Sciatic nerve (tissue), 2 donors: ENCODE data around the gene CIZ1. TPM values are rescaled to one million over a fixed set of nuclear protein-coding genes. Genes with fewer than 3 reads are reported as not detected.

ENCODE experiments used
- ATAC-seq: fragments of 200-7000 bp; cut with Tn5 transposase; one replicate; pipeline ENCODE4 v1.9.1; 2020; ENCODE audit warnings: mild to moderate bottlenecking, moderate library complexity
- DNase-seq: peaks from one replicate; pipeline ENCODE4 v3.0.0-alpha.2; 2020; ENCODE audit warnings: low spot score
- intact Hi-C: fragments of 100-400 bp; cut with DNase I; formaldehyde crosslinking; loops from one replicate; pipeline ENCODE4 v1.14.2; 2022
- total RNA-seq: library from RNA; stranded (reverse); fragmentation: NEBNext Ultra II Directional; extraction: Animal tissue kit (Norgen Biotek cat#: 25700); gene quantifications from one replicate; pipeline ENCODE4 v1.2.1, GENCODE V29; 2021
- donor health status: DM: no; HTN: no; CAD: no.
- donor health status: DM: no; HTN: no; CAD: no.

The CIZ1 gene
- total RNA-seq, 1 donor from 2014 or later: 140 TPM

DNA sequence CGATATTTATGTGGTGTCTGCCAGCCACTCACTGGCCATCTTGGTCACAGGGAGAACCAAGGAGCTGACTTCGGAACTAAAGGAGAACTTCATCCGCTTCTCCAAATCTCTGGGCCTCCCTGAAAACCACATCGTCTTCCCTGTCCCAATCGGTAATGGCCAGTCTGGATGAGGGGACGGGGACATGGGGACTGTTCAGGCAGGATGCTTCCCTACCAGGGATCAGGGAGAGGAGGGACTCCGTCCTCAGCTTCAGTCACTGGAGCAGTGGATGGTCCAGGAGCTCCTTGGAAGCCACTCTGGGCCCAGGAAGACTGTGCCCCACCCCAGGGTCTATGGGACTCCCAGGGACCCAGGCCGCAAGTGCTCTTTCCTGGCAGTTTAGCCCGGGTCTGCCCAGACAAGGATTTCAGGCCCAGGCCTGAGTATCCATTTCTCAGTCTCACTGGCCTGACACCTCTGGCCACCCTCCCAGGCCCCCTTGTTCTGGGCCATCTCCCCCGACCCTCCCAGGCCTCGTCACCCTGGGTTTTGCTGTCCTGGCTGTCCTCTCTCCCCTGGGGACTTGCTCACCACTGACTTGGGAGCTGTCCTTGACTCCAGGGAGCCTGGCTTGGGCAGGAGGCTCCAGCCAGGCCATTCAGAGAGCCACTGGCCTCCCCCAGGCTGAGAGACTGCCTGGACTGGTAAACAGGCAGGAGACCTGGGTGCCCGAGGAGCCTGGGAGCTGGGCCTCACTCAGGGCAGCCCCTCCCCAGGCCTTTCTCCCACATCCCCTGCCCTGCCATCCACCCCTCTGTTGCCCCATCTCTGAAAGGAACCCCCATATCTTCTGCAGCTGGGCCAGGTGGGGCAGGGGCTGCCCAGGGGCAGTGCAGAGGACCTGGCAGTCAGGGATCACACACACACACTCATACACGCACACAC is 39.0 kb downstream of the CIZ1 start:
- DNase-seq: no peak
- intact Hi-C loops: no loop called here
- no peak for ATAC-seq

DNA sequence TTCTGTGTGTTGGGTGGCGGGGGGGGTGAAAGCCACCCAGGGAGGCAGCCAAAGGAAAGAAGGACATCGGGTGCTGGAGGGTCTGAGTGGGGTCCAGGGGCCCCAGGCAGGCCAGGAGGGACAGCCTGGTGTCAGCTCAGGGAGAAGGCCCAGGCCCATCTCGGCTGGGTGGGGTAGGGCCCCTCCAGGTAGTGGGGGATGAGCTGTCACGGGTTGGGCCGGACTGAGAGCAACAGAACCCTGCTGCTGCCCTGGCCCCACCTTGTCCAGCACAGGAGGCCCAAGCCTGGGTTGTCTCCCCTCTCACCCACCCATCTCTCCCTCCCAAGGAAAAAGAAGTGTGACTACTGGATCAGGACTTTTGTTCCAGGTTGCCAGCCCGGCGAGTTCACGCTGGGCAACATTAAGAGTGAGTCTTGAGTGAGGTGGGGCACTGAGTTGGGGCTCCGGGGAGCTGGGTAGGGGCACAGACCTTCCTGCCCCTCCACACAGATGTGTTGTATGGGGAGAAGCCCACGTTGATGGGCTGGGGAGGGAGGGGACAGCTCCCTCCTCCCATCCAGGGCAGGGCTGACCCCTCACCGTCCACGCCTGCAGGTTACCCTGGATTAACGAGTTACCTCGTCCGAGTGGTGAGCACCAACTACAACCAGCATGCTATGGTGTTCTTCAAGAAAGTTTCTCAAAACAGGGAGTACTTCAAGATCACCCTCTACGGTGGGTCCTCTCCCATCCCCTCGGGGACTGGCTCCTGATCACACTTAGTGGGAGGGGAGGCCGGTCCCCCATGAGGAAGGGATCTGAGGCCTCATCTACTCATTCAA is 39.9 kb downstream of the CIZ1 start:
- ATAC-seq (no peak), DNase-seq (no peak)
- intact Hi-C loops: no loop called here

DNA sequence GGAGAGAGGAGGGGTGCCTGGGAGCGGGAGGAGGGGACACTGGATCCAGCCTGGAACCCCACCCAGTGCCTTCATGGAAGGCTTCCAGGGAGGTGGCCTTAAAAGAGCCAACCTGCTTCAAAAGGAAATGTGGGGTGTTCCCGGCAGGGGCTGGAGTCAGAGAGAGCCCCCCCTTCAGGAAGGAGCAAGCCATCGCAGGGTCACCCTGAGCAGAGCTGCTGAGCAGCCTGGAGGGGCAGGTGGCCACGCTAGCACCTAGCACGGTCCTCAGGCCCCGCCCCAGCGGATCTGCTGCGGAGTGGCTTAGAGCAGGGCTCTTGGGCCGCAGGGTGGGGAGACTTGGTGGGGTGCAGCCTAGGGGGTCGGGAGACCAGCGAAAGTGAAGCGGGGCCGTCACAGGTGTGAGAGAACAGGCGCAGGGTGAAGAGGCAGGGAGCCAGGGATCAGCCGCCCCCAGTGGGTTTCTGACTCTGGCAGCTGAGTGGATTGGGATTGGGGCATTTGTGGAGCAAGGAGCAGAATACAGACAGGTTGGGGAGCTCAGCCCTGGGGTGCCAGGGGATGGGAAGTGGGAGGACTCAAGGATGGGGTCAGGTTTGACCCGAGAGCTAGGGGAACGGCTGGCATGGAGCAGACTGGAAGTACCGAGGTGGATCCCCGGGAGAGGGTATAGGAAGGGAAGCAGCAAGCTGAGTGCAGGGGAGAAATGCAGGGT is 40.6 kb downstream of the CIZ1 start:
- ATAC-seq: peak; percentile 15
- intact Hi-C loops: no loop called here
- no peak for DNase-seq

DNA sequence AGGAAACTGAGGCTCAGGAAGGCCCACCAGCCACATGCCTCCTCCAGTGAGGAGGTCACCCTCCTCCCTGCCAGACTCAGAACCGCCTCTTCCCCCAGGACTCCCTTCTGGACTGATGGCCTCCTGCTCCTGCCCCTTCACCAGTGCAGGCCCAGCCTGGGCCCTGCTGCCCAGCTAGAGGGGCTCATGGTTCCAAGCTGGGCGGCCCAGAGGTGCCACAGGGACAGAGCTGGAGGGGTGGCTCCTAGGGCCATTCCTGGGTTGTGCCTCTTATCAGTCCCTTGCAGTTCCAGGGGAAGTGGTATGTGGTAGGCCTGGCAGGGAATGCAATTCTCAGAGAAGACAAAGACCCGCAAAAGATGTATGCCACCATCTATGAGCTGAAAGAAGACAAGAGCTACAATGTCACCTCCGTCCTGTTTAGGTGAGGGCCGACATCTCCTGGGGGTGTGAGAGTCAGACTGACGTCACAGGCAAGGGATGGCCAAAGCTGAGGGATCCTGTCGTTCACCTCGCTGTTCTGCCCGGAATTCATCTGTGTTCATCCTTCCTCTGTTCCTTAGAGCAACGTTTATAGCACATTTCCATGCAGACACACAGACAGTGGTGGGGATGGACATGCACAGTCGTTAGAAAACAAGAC is 41.3 kb downstream of the CIZ1 start:
- no peak for DNase-seq
- intact Hi-C loops: no loop called here
- ATAC-seq: no peak

DNA sequence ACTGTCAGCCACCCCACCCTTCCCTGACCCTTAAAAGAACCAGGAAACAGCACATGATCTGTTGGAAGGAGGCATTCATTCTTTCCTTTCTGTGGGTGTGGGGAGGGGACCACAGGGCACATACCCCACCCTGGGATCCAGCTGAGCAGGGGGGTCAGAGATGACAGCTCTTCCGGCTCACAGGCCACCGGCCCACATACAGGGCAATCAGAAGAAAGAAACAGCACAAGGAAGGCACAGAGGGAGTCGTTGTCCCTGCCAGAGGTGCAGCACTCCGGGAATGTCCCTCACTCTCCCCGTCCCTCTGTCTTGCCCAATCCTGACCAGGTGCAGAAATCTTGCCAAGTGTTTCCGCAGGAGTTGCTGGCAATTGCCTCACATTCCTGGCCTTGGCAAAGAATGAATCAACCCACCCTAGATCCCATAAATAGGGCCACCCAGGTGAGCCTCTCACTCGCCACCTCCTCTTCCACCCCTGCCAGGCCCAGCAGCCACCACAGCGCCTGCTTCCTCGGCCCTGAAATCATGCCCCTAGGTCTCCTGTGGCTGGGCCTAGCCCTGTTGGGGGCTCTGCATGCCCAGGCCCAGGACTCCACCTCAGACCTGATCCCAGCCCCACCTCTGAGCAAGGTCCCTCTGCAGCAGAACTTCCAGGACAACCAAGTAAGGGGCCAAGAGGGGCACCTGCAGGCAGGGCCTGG is 42.2 kb downstream of the CIZ1 start, which contains the start of gene LCN2:
TSS of gene LCN2 (plus strand) at position 453 of the 701 bp plus-strand sequence. CDS start at position 526, 73 bp downstream.
- peak; percentile 29 for ATAC-seq
- intact Hi-C loops: no loop called here
- no peak for DNase-seq

DNA sequence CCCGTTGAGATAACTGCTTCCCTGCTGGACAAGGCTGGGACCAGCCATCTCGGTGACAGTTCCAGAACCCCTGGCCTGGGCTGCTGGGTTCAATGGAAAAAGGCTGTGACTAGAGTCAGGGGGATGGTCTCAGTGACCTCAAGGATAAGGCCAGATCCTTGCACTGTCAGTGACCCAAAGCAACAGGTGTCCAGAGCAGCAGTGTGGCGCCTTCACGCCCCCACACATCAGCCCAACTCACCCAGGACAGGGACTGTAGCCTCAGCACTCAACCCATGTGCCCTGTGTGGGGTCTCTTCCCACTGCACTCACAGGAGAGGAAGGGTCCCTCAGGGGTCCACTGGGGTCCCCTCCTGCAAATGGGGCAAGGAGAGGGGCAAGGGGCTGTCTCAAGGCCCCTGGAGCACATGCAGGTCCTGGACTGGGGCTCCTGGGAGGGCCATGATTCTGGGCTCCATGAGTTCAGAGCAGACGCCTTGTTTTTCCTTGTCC is 42.8 kb downstream of the CIZ1 start:
- DNase-seq: no peak
- intact Hi-C loops: no loop called here
- no peak for ATAC-seq

DNA sequence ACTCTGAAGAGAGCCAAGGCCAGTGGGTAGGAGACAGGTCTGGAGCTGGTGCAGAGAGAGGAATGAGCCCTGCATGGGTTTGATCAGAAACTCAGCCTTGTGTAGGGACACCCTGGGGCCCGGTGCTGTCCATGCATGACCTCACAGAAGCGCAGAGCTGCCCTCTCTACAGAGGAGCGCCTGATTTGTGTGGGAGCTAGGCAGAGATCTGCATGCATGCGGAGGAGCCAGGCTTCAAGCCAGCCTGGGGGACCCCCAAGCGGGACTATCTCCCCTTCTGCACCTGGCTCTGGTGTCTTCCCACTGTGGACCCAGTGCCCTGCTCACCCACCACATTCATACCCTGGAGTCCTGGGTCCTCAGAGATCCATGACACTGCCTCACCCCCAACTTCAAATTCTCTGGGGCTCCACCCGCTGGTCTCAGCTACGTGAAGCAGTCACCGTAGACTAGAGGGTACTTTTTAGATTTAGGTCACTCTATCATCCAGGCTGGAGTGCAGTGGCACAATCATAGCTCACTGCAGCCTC is 44.7 kb downstream of the CIZ1 start:
- ATAC-seq: no peak
- no peak for DNase-seq
- intact Hi-C loops: no loop called here

DNA sequence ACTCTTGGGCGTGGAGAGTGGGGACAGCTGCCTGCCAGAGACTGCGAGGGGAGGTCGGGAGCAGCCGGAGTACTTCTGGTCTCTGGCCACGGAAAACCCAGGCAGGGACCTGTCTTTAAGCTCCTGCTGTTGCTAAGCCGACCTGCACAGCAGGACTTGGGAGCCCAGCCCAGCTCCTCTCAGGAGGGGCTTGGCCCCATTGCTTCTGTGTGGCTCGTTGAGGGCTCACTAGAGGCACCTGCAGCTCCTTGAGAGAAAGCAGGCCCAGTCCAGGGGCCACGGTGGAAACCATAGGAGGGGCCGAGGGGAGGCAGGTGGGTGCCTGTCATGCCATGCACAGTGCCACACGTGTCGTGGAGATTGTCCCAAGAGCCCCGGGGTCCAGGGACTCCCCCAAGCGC is 45.4 kb downstream of the CIZ1 start:
- ATAC-seq (no peak), DNase-seq (no peak)
- intact Hi-C loops: no loop called here

DNA sequence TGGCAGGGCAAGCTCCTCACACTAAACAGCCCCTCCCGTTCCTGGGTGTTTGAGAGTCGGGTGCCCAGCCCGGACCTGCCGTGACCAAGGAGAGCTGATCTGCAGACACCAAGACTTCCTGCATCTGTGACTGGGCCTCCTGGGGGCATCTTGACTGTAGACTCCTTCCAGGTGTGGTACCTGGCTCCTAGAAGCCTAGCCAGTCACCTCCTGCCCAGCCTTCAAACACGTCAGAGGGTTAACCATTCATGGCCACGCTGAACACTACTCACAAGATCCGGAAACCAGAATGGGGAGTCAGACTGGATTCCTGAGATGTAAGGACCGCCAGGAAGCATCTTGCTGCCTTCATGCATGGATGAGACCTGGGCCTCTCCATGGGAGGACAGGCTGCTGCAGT is 45.8 kb downstream of the CIZ1 start:
- DNase-seq (no peak), ATAC-seq (no peak)
- intact Hi-C loops: no loop called here

DNA sequence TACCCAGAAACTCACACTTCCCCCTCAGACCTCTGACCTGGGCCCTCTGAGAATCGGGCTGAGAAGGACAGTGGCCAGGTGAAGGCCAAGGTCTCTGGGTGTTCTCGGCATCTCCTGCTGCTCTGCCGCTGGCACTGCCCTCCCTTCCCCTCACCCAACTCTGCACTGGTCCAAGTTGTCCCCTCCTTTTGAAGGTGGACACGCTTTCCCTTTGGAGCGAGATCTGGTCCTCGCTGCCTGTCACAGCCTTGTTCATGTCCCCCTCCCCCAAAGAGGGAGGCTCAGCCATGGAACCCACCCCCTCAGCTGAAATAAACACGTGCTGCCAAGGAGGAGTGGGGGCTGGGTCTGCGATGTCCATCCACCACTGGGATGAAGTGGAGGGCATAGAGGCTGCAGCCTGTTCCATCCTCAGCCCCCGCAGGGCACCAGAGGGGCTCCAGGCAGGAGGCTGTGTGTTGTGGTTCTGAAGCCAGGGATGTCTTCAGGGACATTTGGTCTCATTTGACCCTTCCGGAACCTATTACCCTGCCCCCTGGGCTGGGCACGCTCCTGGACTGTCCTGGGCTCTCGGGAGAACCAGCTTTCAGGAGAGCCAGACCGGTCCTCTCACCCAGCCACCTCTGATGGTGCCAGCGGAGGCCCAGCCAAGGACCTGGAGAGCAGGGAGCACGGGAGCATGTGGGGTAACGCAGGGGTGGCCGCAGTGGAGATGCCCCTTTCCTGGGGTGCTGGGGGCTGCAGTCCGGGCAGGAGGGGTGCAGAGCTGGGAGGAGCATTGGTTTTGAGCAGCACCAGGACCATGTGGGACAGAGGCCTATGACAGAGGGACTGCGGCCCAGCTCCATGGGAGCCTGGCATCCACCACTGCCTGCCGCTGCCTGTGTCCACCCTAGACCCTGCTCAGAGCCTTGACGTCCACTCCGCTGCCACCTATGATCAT is 46.9 kb downstream of the CIZ1 start:
- intact Hi-C loops: no loop called here
- ATAC-seq (no peak), DNase-seq (no peak)

DNA sequence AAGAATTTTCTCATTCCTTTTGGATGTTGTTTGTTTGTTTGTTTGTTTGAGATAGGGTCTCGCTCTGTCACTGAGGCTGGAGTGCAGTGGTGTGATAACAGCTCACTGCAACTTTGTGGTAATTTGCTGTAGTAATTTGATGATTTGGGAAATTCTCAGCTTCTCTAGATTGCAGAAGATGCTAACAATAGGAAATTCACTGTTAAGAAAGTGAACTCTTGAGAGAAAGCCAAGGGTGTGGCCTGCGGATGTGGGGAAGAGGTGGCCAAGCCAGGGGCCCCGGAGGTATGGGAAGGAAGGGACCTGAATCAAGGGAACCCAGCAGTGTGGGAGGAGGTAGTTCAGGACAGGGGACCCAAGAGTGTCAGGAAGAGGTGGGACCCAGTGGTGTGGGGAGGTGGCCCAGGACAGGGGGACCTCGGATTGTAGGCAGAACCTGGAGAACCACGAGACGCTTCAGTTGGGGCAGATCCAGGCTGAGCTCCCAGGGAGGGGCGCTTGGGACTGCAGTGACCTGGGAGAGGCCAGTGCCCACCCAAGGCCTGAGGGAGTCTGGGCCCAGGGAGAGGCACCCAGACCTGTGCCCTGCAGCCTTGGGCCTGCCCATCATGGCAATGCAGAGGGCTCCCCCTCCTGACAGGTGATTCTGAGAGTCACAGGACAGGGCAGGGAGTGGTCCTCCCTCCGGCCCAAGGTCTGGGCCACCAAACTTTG is 47.7 kb downstream of the CIZ1 start:
- DNase-seq (no peak), ATAC-seq (peak; percentile 8)
- intact Hi-C loops: no loop called here

DNA sequence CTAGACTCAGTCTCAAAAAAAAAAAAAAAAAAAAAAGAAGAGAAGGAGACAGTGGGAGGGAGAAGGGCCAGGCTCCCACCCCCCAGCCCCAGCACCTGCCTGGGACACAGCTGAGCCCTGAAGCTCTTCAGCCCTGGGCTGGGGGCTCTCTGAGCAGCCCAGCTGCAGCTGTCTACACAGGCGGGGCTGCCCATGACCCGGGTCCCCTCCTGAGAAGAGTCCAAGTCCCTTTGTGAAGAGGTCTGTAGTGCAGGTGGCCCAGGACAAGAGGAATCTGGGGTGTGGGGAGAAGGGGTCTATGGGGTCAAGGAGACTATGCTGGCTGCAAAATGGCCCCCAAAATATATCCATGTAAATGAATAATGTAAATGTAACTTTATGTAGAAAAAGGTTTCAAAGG is 48.8 kb downstream of the CIZ1 start:
- no peak for DNase-seq
- intact Hi-C loops: no loop called here
- ATAC-seq: no peak

DNA sequence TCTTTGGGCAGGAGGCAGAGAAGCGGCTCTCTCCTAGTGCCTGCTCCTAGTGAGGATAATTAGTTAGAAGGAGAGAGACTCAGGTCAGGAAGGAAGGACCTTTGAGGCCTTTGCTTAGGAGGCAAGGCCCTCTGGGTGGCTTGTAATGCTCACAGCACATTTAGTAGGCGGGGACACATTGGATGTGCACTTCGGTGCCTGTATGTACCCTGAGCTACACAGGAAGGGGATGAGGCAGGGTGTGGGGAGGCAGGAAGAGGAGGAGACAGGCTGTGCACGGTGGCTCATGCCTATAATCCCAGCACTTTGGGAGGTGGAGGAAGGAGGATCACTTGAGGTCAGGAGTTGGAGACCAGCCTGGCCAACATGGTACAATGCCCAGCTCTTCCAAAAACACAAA is 49.3 kb downstream of the CIZ1 start:
- no peak for ATAC-seq

DNA sequence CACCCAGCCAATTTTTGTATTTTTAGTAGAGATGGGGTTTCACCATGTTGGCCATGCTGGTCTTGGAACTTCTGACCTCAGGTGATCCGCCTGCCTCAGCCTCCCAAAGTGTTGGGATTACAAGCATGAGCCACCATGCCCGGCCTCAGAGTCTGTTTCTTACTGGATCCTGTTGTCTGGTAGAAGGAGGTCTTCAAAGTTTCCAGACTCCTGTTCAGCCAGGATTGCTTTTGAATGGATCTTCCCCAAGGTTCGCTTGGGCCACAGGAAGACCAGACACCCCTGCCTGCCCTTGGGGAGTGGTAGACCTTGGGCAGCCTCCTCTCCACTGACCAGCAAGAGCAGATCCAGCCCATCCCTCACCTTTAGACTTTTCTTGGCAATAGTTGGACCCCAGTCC is 49.8 kb downstream of the CIZ1 start:
- ATAC-seq: no peak
- no peak for DNase-seq
- intact Hi-C loops: no loop called here

More for the DNA sequence above, 49.3 kb downstream of the CIZ1 start:
- no peak for DNase-seq
- intact Hi-C loops: no loop called here

DNA sequence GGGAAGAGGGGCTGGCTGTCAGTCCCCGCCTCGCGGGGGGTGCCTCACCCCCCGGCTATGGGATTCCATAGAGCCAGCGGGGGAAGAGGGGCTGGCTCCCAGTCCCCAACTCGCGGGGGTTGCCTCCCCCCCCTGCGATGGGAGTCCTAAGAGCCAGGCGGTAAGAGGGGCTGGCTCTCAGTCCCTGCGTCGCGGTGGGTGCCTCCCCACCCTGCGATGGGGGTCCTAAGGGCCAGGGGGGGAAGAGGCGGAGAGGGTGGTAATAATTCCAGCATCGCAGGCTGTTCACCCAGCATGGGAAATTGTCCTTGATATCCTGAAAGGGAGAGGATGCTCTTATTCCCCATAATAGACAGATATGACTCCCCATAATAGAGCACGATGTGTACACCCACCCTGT is 51.8 kb downstream of the CIZ1 start:
- ATAC-seq (no peak), DNase-seq (no peak)

DNA sequence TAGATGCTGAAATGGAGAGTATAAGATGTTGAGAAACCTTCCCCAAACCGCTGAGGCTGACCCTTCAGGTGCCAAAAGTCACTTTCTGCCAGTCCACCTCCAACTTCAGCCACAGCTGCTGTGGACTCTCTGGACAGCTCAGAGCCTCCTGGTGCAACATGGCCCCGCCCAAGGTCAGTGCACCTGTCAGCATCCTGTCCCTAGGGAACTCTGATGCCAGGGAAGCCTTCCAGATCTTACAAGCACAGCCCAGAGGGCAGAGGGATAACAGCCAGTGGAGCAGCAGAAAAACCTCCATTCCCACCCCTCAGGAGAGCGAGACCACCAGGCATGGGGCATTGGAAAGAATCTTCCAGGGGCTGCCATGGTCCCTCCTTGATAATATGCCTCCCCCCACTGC is 53.4 kb downstream of the CIZ1 start:
- no peak for ATAC-seq
- DNase-seq: no peak
- intact Hi-C loops: no loop called here

More for the DNA sequence above, 51.8 kb downstream of the CIZ1 start:
- intact Hi-C loops: no loop called here
